ENCODE results near the gene LFNG. TPM values are rescaled to one million over a fixed set of nuclear protein-coding genes. Genes with fewer than 3 reads are reported as not detected.
"Not testable (repeated sequence)": the region's sequence is repeated elsewhere in the genome, so short reads cannot be mapped to it uniquely, and the experiment has no call there.

The LFNG gene
- total RNA-seq, 1 donor from 2014 or later = 19.0 TPM

DNA sequence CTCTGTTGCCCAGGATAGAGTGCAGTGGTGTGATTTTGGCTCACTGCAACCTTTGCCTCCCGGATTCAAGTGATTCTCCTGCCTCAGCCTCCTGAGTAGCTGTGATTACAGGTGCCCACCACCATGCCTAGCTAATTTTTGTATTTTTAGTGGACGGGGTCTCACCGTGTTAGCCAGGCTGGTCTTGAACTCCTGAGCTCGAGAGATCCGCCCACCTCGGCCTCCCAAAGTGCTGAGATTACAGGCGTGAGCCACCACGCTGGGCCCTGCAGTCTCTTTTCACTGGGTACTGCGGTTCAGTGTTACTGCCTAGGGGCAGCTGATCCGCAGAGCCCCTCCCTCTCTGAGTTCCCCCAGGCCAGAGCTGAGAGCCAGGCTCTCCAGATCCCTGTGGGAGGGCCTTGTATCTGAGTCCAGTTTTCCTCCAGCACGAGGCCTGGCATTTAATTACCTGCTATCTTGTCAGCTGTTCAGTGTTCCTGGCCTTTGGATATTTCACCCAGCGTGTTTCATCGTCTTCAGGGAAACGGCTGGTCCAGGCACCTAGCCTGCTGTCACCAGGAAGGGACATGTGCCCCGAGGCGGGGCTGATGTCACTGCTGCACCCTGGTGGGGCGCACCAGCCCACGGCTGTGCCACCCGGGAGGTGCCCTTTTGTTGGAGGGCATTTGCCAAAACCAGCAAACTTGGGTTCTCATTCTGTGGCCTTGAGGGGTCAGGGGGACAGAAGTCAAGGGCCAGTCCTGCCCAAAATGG, 16.5 kb downstream of the LFNG start:
- not testable (repeated sequence) for H3K4me1 Mint-ChIP-seq; H3K9me3 Mint-ChIP-seq; H3K36me3 Mint-ChIP-seq; H3K4me3 Mint-ChIP-seq; DNase-seq (ENCODE audit: low spot score in 2 of 2, unreplicated experiment in 2 of 2); H3K27ac Mint-ChIP-seq; H3K27me3 Mint-ChIP-seq (ENCODE audit: low read depth)

DNA sequence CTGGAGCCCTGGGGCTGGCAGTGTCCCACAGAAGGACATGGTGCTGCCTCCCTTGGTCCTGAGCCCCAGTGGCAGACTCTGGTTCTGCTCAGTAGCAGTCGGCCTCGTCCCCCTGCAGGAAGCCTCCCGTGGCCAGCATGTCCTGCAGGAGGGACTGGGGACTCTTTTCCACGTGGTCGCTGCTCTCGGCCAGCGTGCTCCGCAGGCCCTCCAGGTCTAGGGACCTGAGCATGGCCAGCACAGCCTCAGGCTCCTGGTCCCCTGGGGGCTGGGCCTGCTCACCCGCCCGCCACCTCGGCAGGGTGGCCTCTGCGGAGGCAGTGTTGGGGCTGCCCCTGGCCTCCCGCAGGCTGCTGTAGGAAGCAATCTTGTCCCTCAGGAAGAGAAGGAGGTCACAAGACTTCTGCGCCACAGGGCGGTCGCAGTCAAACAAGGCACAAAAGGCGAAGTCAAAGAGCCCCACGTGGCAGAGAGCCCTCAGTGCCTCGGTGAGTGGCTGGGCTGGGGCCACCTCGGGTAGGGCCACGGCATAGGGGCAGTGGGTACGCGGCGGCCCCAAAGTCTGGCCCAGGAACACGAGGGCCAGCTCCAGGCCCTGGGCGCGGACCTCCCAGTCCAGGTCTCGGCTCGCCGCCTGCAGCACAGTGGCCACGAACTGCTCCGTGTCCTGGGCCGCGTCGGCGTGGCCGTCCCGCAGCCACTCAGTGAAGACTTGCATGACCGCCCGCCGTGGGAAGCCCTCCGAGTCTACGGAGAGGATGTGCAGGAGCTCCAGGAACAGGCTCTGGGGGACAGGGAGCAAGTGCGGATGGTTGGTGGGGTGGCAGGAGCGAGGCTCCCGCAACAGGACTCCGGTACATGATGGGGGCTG, 18.6 kb downstream of the LFNG start:
- DNase-seq (ENCODE audit: low spot score in 2 of 2, unreplicated experiment in 2 of 2) = peak in 1 of 2 experiments; percentile 23
- Mint-ChIP-seq H3K36me3 (peaks cover 2% of the 10 kb centered on the region), H3K27me3 (ENCODE audit: low read depth) (no peaks in the 10 kb centered on the region), H3K4me1 (no peaks in the 10 kb centered on the region), H3K27ac (no peak overlapping the region), H3K9me3 (no peaks in the 10 kb centered on the region), H3K4me3 (no peak overlapping the region)
- TF ChIP-seq, protein P1, sequence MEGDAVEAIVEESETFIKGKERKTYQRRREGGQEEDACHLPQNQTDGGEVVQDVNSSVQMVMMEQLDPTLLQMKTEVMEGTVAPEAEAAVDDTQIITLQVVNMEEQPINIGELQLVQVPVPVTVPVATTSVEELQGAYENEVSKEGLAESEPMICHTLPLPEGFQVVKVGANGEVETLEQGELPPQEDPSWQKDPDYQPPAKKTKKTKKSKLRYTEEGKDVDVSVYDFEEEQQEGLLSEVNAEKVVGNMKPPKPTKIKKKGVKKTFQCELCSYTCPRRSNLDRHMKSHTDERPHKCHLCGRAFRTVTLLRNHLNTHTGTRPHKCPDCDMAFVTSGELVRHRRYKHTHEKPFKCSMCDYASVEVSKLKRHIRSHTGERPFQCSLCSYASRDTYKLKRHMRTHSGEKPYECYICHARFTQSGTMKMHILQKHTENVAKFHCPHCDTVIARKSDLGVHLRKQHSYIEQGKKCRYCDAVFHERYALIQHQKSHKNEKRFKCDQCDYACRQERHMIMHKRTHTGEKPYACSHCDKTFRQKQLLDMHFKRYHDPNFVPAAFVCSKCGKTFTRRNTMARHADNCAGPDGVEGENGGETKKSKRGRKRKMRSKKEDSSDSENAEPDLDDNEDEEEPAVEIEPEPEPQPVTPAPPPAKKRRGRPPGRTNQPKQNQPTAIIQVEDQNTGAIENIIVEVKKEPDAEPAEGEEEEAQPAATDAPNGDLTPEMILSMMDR (IDR thresholded peaks at IDR 0.05; ENCODE audit: unreplicated experiment) = no peak

DNA sequence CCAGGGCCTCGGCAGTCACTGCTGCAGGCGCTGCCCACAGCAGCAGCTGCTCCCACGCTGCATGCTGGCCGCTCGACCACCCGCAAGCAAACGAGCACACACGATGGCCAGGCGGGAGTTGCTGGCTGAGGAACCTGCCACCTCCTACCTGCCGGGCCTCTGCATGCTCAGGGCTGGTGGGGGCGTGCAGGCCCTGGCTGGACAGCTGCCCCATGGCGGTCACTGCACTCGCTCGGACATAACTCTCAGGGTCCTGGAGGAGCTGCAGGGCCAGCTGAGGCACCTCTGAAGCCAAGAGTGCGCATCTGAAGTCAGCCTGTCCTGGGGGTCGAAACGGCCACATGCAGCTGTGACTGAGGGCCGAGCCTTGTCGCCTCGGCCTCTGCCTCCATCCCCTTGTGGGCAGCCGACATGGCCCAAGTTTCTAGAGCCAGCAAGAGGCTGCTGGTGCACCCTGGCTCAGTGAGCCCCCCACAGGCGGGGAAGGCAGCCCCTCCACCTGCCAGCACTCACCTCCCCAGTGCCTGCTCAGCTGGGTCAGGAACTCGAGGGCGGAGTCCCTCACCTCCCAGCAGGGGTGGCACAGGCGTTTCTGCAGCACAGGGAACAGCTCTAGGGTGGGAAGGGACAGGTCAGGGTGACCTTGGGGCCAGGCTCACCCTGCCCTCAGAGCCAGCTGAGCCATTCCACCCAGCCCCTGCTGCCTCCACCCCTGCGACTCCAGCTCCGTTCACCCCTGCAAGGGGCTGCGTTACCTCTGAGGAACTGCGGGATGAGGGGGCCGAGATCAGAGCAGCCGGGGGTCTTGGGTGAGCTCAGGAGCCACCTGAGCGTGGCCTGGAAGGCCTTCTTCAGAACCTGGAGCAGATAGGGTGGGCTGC, 19.7 kb downstream of the LFNG start:
- no peaks in the 10 kb centered on the region for H3K4me1 Mint-ChIP-seq
- H3K9me3 Mint-ChIP-seq = no peaks in the 10 kb centered on the region
- no peaks in the 10 kb centered on the region for H3K27me3 Mint-ChIP-seq (ENCODE audit: low read depth)
- peaks cover 2% of the 10 kb centered on the region for H3K36me3 Mint-ChIP-seq
- no peak overlapping the region for H3K27ac Mint-ChIP-seq
- TF ChIP-seq, protein P1 (IDR thresholded peaks at IDR 0.05; ENCODE audit: unreplicated experiment) = no peak
- no peak for DNase-seq (ENCODE audit: low spot score in 2 of 2, unreplicated experiment in 2 of 2)
- H3K4me3 Mint-ChIP-seq = no peak overlapping the region

DNA sequence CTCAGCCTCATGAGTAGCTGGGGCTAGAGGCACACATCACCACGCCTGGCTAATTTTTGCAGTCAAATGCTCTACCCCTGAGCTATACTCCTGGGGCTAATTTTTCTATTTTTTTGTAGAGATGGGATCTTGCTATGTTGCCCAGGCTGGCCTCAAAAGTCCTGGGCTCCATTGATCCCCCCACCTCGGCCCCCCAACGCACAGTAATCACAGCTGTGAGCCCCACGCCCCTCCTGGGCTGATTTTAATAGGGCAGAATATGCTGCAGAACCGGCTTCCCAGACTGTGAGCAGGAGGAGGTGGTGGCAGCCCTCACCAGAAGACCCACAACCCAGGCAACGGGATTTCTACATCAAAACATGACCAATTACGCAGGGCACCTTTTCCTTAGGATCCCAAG, 20.6 kb downstream of the LFNG start:
- Mint-ChIP-seq H3K27ac (no peak overlapping the region), H3K36me3 (peaks cover 5% of the 10 kb centered on the region), H3K9me3 (no peaks in the 10 kb centered on the region), H3K27me3 (ENCODE audit: low read depth) (no peaks in the 10 kb centered on the region), H3K4me1 (no peaks in the 10 kb centered on the region), H3K4me3 (no peak overlapping the region)
- TF ChIP-seq, protein P1 (IDR thresholded peaks at IDR 0.05; ENCODE audit: unreplicated experiment) = no peak
- DNase-seq (ENCODE audit: low spot score in 2 of 2, unreplicated experiment in 2 of 2) = no peak

DNA sequence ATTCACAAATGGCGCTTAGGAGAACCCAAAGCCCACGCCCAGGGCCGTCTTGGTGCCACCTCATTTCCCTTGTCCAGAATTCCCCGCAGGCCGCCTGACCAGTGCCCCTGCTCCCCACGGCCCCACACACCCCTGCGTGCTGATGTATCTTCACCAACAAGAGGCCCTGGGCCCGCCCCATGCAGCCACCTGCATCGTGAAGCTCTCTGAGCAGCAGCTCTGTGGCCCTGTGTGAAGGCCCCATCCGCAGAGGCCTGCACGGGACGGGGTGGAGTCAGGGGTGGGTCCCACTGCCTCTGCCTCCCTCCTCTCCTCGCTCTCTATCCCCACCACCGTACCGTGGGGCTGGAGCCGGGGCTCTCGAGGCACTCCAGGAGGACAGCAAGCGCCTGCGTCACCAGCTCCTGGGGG, 21.1 kb downstream of the LFNG start:
- Mint-ChIP-seq H3K9me3 (no peaks in the 10 kb centered on the region), H3K4me3 (no peak overlapping the region), H3K27me3 (ENCODE audit: low read depth) (no peaks in the 10 kb centered on the region), H3K27ac (no peak overlapping the region), H3K36me3 (peaks cover 5% of the 10 kb centered on the region), H3K4me1 (no peaks in the 10 kb centered on the region)
- TF ChIP-seq, protein P1 (IDR thresholded peaks at IDR 0.05; ENCODE audit: unreplicated experiment) = no peak
- no peak for DNase-seq (ENCODE audit: low spot score in 2 of 2, unreplicated experiment in 2 of 2)

All from mesothelial cell of epicardium (in vitro differentiated cells).